B cell (primary cell): ENCODE data around the gene GLTP. TPM values are rescaled to one million over a fixed set of nuclear protein-coding genes. Genes with fewer than 3 reads are reported as not detected.

Source experiments
- ATAC-seq: fragments of 200-7000 bp; cut with Tn5 transposase; one replicate; pipeline ENCODE4 v1.10.0; 2021; ENCODE audit warnings: low read depth, mild to moderate bottlenecking, moderate number of reproducible peaks, moderate library complexity
- CTCF ChIA-PET: fragments of 350-600 bp; sonication (Branson Sonifier 250); formaldehyde crosslinking; loops from one replicate; lab custom pipeline; 2021; ENCODE audit warnings: antibody characterized with exemption, inconsistent platforms; lab: Charles Lee
- POLR2A ChIA-PET: fragments of 350-600 bp; sonication (Branson Sonifier 250); formaldehyde crosslinking; loops from one replicate; lab custom pipeline; 2021; ENCODE audit warnings: antibody characterized with exemption; lab: Charles Lee
- DNase-seq: peaks from one replicate; pipeline ENCODE4 v3.0.0; 2013
- H2AFZ ChIP-seq: 2 replicates; pipeline ENCODE4 v1.6.1; 2012; ENCODE audit warnings: mild to moderate bottlenecking, low read depth, low read length; ENCODE audit not compliant: insufficient read depth, poor library complexity, severe bottlenecking
- H3K27ac ChIP-seq, 2 donors: 1 replicate in 1 of 2; 2 replicates in 1 of 2; pipeline ENCODE4 v1.5.1; 2012 to 2013; ENCODE audit warnings: low read length in 2 of 2, mild to moderate bottlenecking in 2 of 2, moderate library complexity in 1 of 2
- H3K27me3 ChIP-seq, 4 experiments: fragments of 200-600 bp in 1 of 4; sonication (generic) in 1 of 4; replicated peaks in 1 of 4; 1 replicate in 2 of 4; 2 replicates in 2 of 4; pipeline versions ENCODE4 v1.6.1 to v1.7.0; 2013 to 2016; ENCODE audit warnings: low read length in 3 of 4, mild to moderate bottlenecking in 2 of 4, mixed read lengths in 1 of 4, moderate library complexity in 1 of 4; ENCODE audit not compliant: insufficient read depth in 4 of 4, control insufficient read depth in 3 of 4; ENCODE audit errors: control extremely low read depth in 1 of 4
- H3K36me3 ChIP-seq, 2 experiments: replicated peaks in 1 of 2; 1 replicate in 1 of 2; 2 replicates in 1 of 2; pipeline versions ENCODE4 v1.6.1 to v1.7.1; 2013; ENCODE audit warnings: low read length in 1 of 2; ENCODE audit not compliant: insufficient read depth in 2 of 2, control insufficient read depth in 1 of 2; ENCODE audit errors: control extremely low read depth in 1 of 2, extremely low read depth in 1 of 2
- H3K4me1 ChIP-seq, 2 donors: fragments of 200-600 bp in 1 of 2; sonication (generic) in 1 of 2; 1 replicate in 1 of 2; 2 replicates in 1 of 2; pipeline versions ENCODE4 v1.5.1 to v1.6.1; 2013 to 2017; ENCODE audit warnings: low read length in 2 of 2; ENCODE audit not compliant: control insufficient read depth in 2 of 2, insufficient read depth in 2 of 2
- H3K4me2 ChIP-seq: replicated peaks from 2 replicates; pipeline ENCODE3; 2012; ENCODE audit warnings: mild to moderate bottlenecking, low read depth, low read length; ENCODE audit not compliant: poor library complexity, severe bottlenecking
- H3K4me3 ChIP-seq, 5 experiments: fragments of 200-600 bp in 1 of 5; sonication (generic) in 1 of 5; 1 replicate in 3 of 5; 2 replicates in 2 of 5; pipeline versions ENCODE4 v1.5.1 to v1.7.0; 2011 to 2016; ENCODE audit warnings: low read length in 4 of 5, mild to moderate bottlenecking in 4 of 5, low read depth in 2 of 5, control low read depth in 1 of 5, moderate library complexity in 1 of 5; ENCODE audit not compliant: insufficient read depth in 1 of 5; ENCODE audit errors: control extremely low read depth in 1 of 5, extremely low read depth in 1 of 5
- H3K79me2 ChIP-seq: fragments of 200-600 bp; sonication (generic); one replicate; pipeline ENCODE4 v1.6.0; 2016; ENCODE audit warnings: low read length; ENCODE audit not compliant: control insufficient read depth, insufficient read depth
- H3K9ac ChIP-seq: fragments of 200-600 bp; sonication (generic); 2 replicates; pipeline ENCODE4 v1.6.1; 2017; ENCODE audit warnings: mild to moderate bottlenecking, low read length, moderate library complexity
- H3K9me3 ChIP-seq, 3 donors: one replicate each; pipeline versions ENCODE4 v1.6.1 to v1.7.1; 2013; ENCODE audit warnings: low read length in 2 of 3; ENCODE audit not compliant: control insufficient read depth in 2 of 3, insufficient read depth in 1 of 3; ENCODE audit errors: control extremely low read depth in 1 of 3
- H4K20me1 ChIP-seq: 2 replicates; pipeline ENCODE4 v1.6.0; 2012; ENCODE audit warnings: mild to moderate bottlenecking, low read length; ENCODE audit not compliant: insufficient read depth, control insufficient read depth, poor library complexity, severe bottlenecking
- H3K27ac Mint-ChIP-seq: one replicate; pipeline ENCODE4 v1.8.0; 2021; ENCODE audit warnings: mixed read lengths
- H3K27me3 Mint-ChIP-seq: one replicate; pipeline ENCODE4 v1.8.0; 2021; ENCODE audit warnings: mixed read lengths
- H3K4me1 Mint-ChIP-seq: one replicate; pipeline ENCODE4 v1.8.0; 2021; ENCODE audit warnings: mixed read lengths
- H3K4me3 Mint-ChIP-seq: one replicate; pipeline ENCODE4 v1.8.0; 2021; ENCODE audit warnings: mixed read lengths
- H3K9me3 Mint-ChIP-seq: one replicate; pipeline ENCODE4 v1.8.0; 2022; ENCODE audit warnings: mixed read lengths; ENCODE audit not compliant: insufficient read depth
- CTCF ChIP-seq: fragments of 200-600 bp; IDR thresholded peaks from one replicate; pipeline ENCODE4 v1.8.0; 2022; ENCODE audit warnings: antibody characterized with exemption, mild to moderate bottlenecking
- EZH2 ChIP-seq: IDR thresholded peaks from 2 replicates; pipeline ENCODE4 v1.6.1; 2012; ENCODE audit warnings: borderline replicate concordance, low read depth, mild to moderate bottlenecking, moderate library complexity, low read length; ENCODE audit not compliant: insufficient read depth, poor library complexity, severe bottlenecking
- WGBS: methylation state at CpG from one replicate; pipeline ENCODE4 v1.1.5; 2013; ENCODE audit warnings: missing lambda C conversion rate; ENCODE audit not compliant: insufficient coverage; 5-methylcytosine and 5-hydroxymethylcytosine counted together
- intact Hi-C: fragments of 100-400 bp; cut with micrococcal nuclease; formaldehyde crosslinking; loops from one replicate; pipeline ENCODE4 v1.10.0; 2022
- polyA plus RNA-seq: library from polyadenylated mRNA; depleted of rRNA; stranded (reverse); fragments of >200 nt; gene quantifications from 2 replicates; pipeline ENCODE4 v1.2.3, GENCODE V29; 2012
- total RNA-seq, 2 donors: library from RNA; stranded (reverse); fragments of 120-200 nt in 1 of 2; gene quantifications; 1 replicate in 1 of 2; 2 replicates in 1 of 2; pipeline versions ENCODE4 v1.2.3 to v1.2.4, GENCODE V29; 2013 to 2022

GLTP gene
- total and polyA plus RNA-seq, 2 donors (not counting 1 experiment from before 2014, with no cell fraction given) = 18.7 to 24.9 TPM

GRCh38 chr12:109827566-109828550, 52.5 kb downstream of the GLTP start:
- no peak overlapping the region for H3K9ac ChIP-seq
- H3K9me3 ChIP-seq = no peaks in the 10 kb centered on the region
- no peak overlapping the region for H3K4me3 ChIP-seq
- no peak overlapping the region for H3K27ac ChIP-seq
- ATAC-seq (no peak), DNase-seq (no peak)
- no peak overlapping the region for H3K4me3 Mint-ChIP-seq
- H3K9me3 Mint-ChIP-seq = no peaks in the 10 kb centered on the region
- TF ChIP-seq EZH2 (no peak), CTCF (no peak)
- no peaks in the 10 kb centered on the region for H3K4me1 Mint-ChIP-seq
- H3K27ac Mint-ChIP-seq = no peak overlapping the region
- intact Hi-C loops = no loop called here
- H3K4me2 ChIP-seq = no peak overlapping the region
- POLR2A ChIA-PET = no interaction called here
- no peaks in the 10 kb centered on the region for H3K36me3 ChIP-seq
- H3K4me1 ChIP-seq = no peaks in the 10 kb centered on the region
- H3K27me3 ChIP-seq = peaks cover 0 to 27% (median 6%) of the 10 kb centered on the region in 4 experiments
- no peaks in the 10 kb centered on the region for H4K20me1 ChIP-seq
- no peak overlapping the region for H2AFZ ChIP-seq
- 38% methylated on average over 14 of the region's 19 CpGs for WGBS
- CTCF ChIA-PET = interaction anchor here (0.7 to 1.4 kb wide), 5 partner anchors 18 to 1720 kb away, joined by 3 to 4 read pairs (median 3); no protein-coding TSS in a partner anchor
- peaks cover 30% of the 10 kb centered on the region for H3K27me3 Mint-ChIP-seq
- no peaks in the 10 kb centered on the region for H3K79me2 ChIP-seq

DNA sequence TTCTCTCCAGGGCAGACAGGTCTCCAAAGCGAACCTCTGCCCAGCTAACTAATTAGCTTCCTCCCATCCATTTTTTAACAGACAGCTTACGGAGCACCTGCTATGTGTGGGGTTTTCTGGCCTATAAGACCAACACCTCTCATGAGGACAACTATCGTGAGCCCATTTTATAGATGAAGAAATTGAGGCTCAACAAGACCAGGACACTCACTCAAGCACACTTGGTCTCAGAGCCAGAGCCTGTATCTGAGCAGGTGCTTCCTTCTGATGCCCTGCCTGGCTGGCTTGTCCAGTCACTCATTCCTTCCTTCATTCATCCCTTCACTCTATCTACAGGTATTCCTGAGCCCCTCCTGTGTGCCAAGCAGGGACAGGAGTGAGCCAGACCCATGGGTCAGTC, 53.3 kb downstream of the GLTP start:
- POLR2A ChIA-PET = no interaction called here
- intact Hi-C loops = no loop called here
- H3K4me1 Mint-ChIP-seq = no peaks in the 10 kb centered on the region
- Histone ChIP-seq H3K4me1 (no peaks in the 10 kb centered on the region), H3K27ac (no peak overlapping the region), H2AFZ (no peak overlapping the region), H4K20me1 (no peaks in the 10 kb centered on the region), H3K9me3 (no peaks in the 10 kb centered on the region), H3K4me2 (no peak overlapping the region), H3K36me3 (no peaks in the 10 kb centered on the region), H3K4me3 (no peak overlapping the region), H3K79me2 (no peaks in the 10 kb centered on the region), H3K9ac (no peak overlapping the region), H3K27me3 (peaks cover 0 to 20% (median 4%) of the 10 kb centered on the region in 4 experiments)
- no peak for TF ChIP-seq CTCF
- no peak for TF ChIP-seq EZH2
- peaks cover 35% of the 10 kb centered on the region for H3K27me3 Mint-ChIP-seq
- ATAC-seq (no peak), DNase-seq (no peak)
- H3K9me3 Mint-ChIP-seq = no peaks in the 10 kb centered on the region
- H3K4me3 Mint-ChIP-seq = no peak overlapping the region
- WGBS = 100% methylated on average over 1 of the region's 3 CpGs
- H3K27ac Mint-ChIP-seq = no peak overlapping the region
- CTCF ChIA-PET = interaction anchor here (1.2 kb wide), 1 partner anchor 19 kb away, joined by 4 read pairs; no protein-coding TSS in a partner anchor
